DND-41 (cell line): ENCODE data around the gene GSE1.

Experiments
- ATAC-seq: fragments of 200-7000 bp; cut with Tn5 transposase; 3 replicates; pipeline ENCODE4 v1.9.1; 2021; ENCODE audit warnings: low read depth; ENCODE audit not compliant: insufficient read depth
- DNase-seq: peaks from one replicate; pipeline ENCODE4 v3.0.0-alpha.2; 2020
- H2AFZ ChIP-seq: 2 replicates; pipeline ENCODE4 v1.6.0; 2012; ENCODE audit warnings: low read depth, low read length
- H3K27ac ChIP-seq: 2 replicates; pipeline ENCODE4 v1.5.1; 2012; ENCODE audit warnings: low read length, inconsistent platforms
- H3K27me3 ChIP-seq: fragments of 200-600 bp; sonication (generic); 2 replicates; pipeline ENCODE4 v1.6.0; 2012; ENCODE audit warnings: low read length, mild to moderate bottlenecking, inconsistent platforms; ENCODE audit not compliant: insufficient read depth, poor library complexity
- H3K36me3 ChIP-seq: 2 replicates; pipeline ENCODE4 v1.5.1; 2012; ENCODE audit warnings: low read length, inconsistent platforms; ENCODE audit not compliant: insufficient read depth
- H3K4me1 ChIP-seq: 2 replicates; pipeline ENCODE4 v1.5.1; 2012; ENCODE audit warnings: mild to moderate bottlenecking, low read length; ENCODE audit not compliant: insufficient read depth
- H3K4me2 ChIP-seq: 2 replicates; pipeline ENCODE4 v1.6.0; 2012; ENCODE audit warnings: mild to moderate bottlenecking, moderate library complexity, low read length, inconsistent platforms; ENCODE audit not compliant: insufficient read depth
- H3K4me3 ChIP-seq, 2 experiments: fragments of 200-600 bp in 1 of 2; shearing (Covaris generic) in 1 of 2; 2 replicates each; pipeline ENCODE4 v1.5.1; 2012 to 2016; ENCODE audit warnings: inconsistent platforms in 2 of 2, low read length in 2 of 2, mild to moderate bottlenecking in 2 of 2, low read depth in 1 of 2, moderate library complexity in 1 of 2
- H3K79me2 ChIP-seq: 2 replicates; pipeline ENCODE4 v1.6.0; 2012; ENCODE audit warnings: low read length, inconsistent platforms; ENCODE audit not compliant: insufficient read depth
- H3K9ac ChIP-seq: 2 replicates; pipeline ENCODE4 v1.6.0; 2012; ENCODE audit warnings: low read depth, mild to moderate bottlenecking, inconsistent platforms, low read length, moderate library complexity
- H3K9me3 ChIP-seq: 2 replicates; pipeline ENCODE4 v1.5.1; 2012; ENCODE audit warnings: low read length, moderate library complexity, mild to moderate bottlenecking, inconsistent platforms; ENCODE audit not compliant: insufficient read depth, severe bottlenecking
- H4K20me1 ChIP-seq: 2 replicates; pipeline ENCODE4 v1.6.0; 2012; ENCODE audit warnings: low read length; ENCODE audit not compliant: insufficient read depth
- CTCF ChIP-seq: IDR thresholded peaks from 2 replicates; pipeline ENCODE4 v1.5.1; 2012; ENCODE audit warnings: borderline replicate concordance, low read length, moderate library complexity, mild to moderate bottlenecking; ENCODE audit not compliant: poor library complexity, severe bottlenecking; ENCODE audit errors: extremely low read depth
- EZH2 ChIP-seq: IDR thresholded peaks from 3 replicates; pipeline ENCODE4 v1.6.1; 2012; ENCODE audit warnings: borderline replicate concordance, low read depth, mild to moderate bottlenecking, moderate library complexity, low read length, inconsistent platforms; ENCODE audit not compliant: severe bottlenecking

GSE1 gene

GRCh38 chr16:85641305-85641704 is 28.2 kb downstream of the GSE1 start:
- Histone ChIP-seq H3K36me3 (peaks cover 50% of the 10 kb centered on the region), H3K4me2 (no peak overlapping the region), H3K9ac (no peak overlapping the region), H2AFZ (no peak overlapping the region), H4K20me1 (peaks cover 97% of the 10 kb centered on the region), H3K27ac (no peak overlapping the region), H3K9me3 (no peaks in the 10 kb centered on the region), H3K4me1 (no peaks in the 10 kb centered on the region), H3K79me2 (peaks cover 87% of the 10 kb centered on the region), H3K4me3 (no peak overlapping the region), H3K27me3 (no peaks in the 10 kb centered on the region)
- ATAC-seq (no peak), DNase-seq (no peak)
- TF ChIP-seq CTCF, result no peak
- no peak for TF ChIP-seq EZH2

- Histone ChIP-seq H3K4me3 (no peak overlapping the region), H3K36me3 (peaks cover 49% of the 10 kb centered on the region), H3K4me2 (no peak overlapping the region), H3K27ac (no peak overlapping the region), H2AFZ (no peak overlapping the region), H3K9me3 (no peaks in the 10 kb centered on the region), H3K9ac (no peak overlapping the region), H3K79me2 (peaks cover 83% of the 10 kb centered on the region), H3K27me3 (no peaks in the 10 kb centered on the region), H4K20me1 (peaks cover 97% of the 10 kb centered on the region), H3K4me1 (no peaks in the 10 kb centered on the region)
- no peak for DNase-seq
- no peak for TF ChIP-seq CTCF
- TF ChIP-seq EZH2, result no peak
- ATAC-seq, result no peak
Observed at GRCh38 chr16:85641776-85642176, 28.7 kb downstream of the GSE1 start.

DNA sequence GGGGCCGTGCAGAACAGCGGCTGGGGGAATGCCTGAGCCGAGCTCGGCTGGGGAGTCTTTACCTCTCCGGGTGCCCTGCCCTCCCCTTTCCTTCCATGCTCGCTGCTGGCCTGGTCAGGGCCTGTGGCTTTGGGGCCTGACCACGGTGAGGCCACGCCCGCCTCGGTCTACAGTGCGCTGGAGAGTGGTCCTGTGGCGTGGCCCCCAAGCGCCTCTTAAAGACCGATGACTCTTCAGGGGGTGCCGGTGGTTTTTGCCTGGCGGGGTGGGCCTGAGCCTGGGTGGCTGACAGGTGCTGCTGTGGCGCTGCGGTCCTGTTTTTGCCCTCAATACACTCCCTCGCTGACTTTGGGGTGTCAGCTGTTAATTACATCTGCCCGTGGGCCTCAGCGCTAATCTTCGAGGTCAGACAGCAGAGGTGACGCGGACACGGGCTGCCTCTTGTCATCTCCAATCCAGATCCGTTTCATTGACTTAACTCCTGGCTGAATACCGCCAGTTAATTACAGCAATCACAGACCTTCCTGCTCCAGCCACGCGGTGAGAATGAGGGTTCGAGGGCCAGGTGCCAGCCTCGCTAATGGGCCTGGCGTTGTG is 29.7 kb downstream of the GSE1 start:
- H3K4me1 ChIP-seq, result no peaks in the 10 kb centered on the region
- no peak overlapping the region for H3K9ac ChIP-seq
- no peak overlapping the region for H3K4me2 ChIP-seq
- ATAC-seq, result no peak
- no peaks in the 10 kb centered on the region for H3K9me3 ChIP-seq
- no peak overlapping the region for H3K27ac ChIP-seq
- no peak overlapping the region for H2AFZ ChIP-seq
- H4K20me1 ChIP-seq, result peaks cover 91% of the 10 kb centered on the region
- peaks cover 42% of the 10 kb centered on the region for H3K36me3 ChIP-seq
- TF ChIP-seq EZH2, result no peak
- TF ChIP-seq CTCF, result no peak
- peaks cover 79% of the 10 kb centered on the region for H3K79me2 ChIP-seq
- no peaks in the 10 kb centered on the region for H3K27me3 ChIP-seq
- no peak overlapping the region for H3K4me3 ChIP-seq
- no peak for DNase-seq
